Measurements from ENCODE around the gene NFE2L3. TPM values are rescaled to one million over a fixed set of nuclear protein-coding genes. Genes with fewer than 3 reads are reported as not detected.
A peak's percentile ranks its signal among the peaks of the same experiment; 100 is the strongest.
"Not testable (repeated sequence)": the region's sequence is repeated elsewhere in the genome, so short reads cannot be mapped to it uniquely, and the experiment has no call there.

Gene NFE2L3
- total and polyA plus RNA-seq, 2 of the 8 experiments (the other 6 are each of a cell fraction or from before 2014, with no cell fraction given) = 64.9 to 76.5 TPM

DNA sequence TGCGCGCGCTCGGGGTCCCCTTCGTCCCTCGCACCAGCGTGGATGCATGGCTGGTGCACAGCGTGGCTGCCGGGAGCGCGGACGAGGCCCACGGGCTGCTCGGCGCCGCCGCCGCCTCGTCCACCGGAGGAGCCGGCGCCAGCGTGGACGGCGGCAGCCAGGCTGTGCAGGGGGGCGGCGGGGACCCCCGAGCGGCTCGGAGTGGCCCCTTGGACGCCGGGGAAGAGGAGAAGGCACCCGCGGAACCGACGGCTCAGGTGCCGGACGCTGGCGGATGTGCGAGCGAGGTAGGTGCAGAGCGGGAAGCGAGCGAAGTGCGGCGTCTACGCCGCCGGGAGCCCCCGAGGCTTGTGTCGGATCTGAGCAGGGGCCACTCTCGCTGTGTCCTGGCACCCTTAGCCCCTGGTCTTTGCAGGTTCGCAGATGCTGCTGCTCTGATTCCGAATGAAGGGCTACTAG is 813 bp downstream of the NFE2L3 start:
- H3K23ac ChIP-seq (ENCODE audit: insufficient read length) = peak overlapping the region; percentile 36
- peak overlapping the region; percentile 76; the same call in 1 of the 2 replicates for H2BK20ac ChIP-seq (ENCODE audit: low read length)
- H3K4me1 ChIP-seq (replicated peaks in 1 of 4; ENCODE audit: control insufficient read depth in 3 of 4, insufficient read depth in 4 of 4, low read length in 3 of 4) = peaks cover 17 to 34% (median 22%) of the 10 kb centered on the region in 4 experiments
- ChIA-PET POLR2A (ENCODE audit: partially characterized antibody) (interaction anchor here (0.8 to 5.2 kb wide), 16 partner anchors 8 to 212 kb away, joined by 3 to 36 read pairs (median 5); partner anchors contain the start of genes CBX3 and HNRNPA2B1), CTCF (ENCODE audit: partially characterized antibody) (interaction anchor here (0.8 to 2.0 kb wide), 5 partner anchors 14 to 76 kb away, joined by 3 to 12 read pairs (median 4); no protein-coding TSS in a partner anchor)
- H3K23me2 ChIP-seq (ENCODE audit: low read depth, low read length); H4K5ac ChIP-seq (ENCODE audit: insufficient read length, low read depth, low read length); H3K36me3 ChIP-seq (ENCODE audit: control insufficient read depth in 2 of 4, insufficient read depth in 4 of 4, low read length in 3 of 4); H3K27me3 ChIP-seq (replicated peaks in 1 of 4; ENCODE audit: control insufficient read depth in 3 of 4, extremely low read depth in 1 of 4, insufficient read depth in 3 of 4, low read length in 3 of 4); H2AFZ ChIP-seq (ENCODE audit: low read length); FAIRE-seq; H3K9me3 ChIP-seq (ENCODE audit: insufficient read depth in 2 of 2, low read depth in 1 of 2, low read length in 1 of 2); DNase-seq (ENCODE audit: low read depth in 1 of 2, low spot score in 2 of 2); H2BK120ac ChIP-seq (replicated peaks; ENCODE audit: low read depth, low read length): not testable (repeated sequence)
- H4K20me1 ChIP-seq (replicated peaks in 1 of 2; ENCODE audit: control insufficient read depth in 1 of 2, insufficient read depth in 2 of 2, low read length in 2 of 2) = peaks cover 18 to 19% of the 10 kb centered on the region in 2 experiments
- H3K79me2 ChIP-seq (ENCODE audit: control insufficient read depth in 1 of 2, insufficient read depth in 2 of 2, low read length in 2 of 2) = peaks cover 11 to 51% of the 10 kb centered on the region in 2 experiments
- H4K8ac ChIP-seq (ENCODE audit: extremely low read depth, insufficient read depth, low read length) = peak overlapping the region; percentile 73; the same call in 1 of the 2 replicates
- H3K14ac ChIP-seq (ENCODE audit: insufficient read length) = peak overlapping the region; percentile 95
- peaks cover 18% of the 10 kb centered on the region for H3K79me1 ChIP-seq (ENCODE audit: low read depth, low read length)
- peak overlapping the region; percentile 95 for H4K91ac ChIP-seq (replicated peaks; ENCODE audit: insufficient read length, low read length)
- H3K18ac ChIP-seq (ENCODE audit: extremely low read depth, low read length) = peak overlapping the region; percentile 91
- H2BK12ac ChIP-seq (ENCODE audit: low read depth, low read length) = peak overlapping the region; percentile 98
- TF ChIP-seq, protein P1, sequence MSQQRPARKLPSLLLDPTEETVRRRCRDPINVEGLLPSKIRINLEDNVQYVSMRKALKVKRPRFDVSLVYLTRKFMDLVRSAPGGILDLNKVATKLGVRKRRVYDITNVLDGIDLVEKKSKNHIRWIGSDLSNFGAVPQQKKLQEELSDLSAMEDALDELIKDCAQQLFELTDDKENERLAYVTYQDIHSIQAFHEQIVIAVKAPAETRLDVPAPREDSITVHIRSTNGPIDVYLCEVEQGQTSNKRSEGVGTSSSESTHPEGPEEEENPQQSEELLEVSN (IDR thresholded peaks at IDR 0.05) = 0 out of 2 replicates have a peak, but pooled peaks have one; percentile 9
- TF ChIP-seq, protein P2, sequence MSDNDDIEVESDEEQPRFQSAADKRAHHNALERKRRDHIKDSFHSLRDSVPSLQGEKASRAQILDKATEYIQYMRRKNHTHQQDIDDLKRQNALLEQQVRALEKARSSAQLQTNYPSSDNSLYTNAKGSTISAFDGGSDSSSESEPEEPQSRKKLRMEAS (IDR thresholded peaks at IDR 0.05) = peak; percentile 29; the same call in 1 of the 2 replicates
- peak; percentile 51 for TF ChIP-seq KDM4A (IDR thresholded peaks at IDR 0.05; ENCODE audit: low read depth, low read length, severe bottlenecking)
- H3K4ac ChIP-seq (replicated peaks; ENCODE audit: insufficient read length, low read depth, low read length) = peak overlapping the region; percentile 96
- H3K9ac ChIP-seq (replicated peaks in 1 of 4; ENCODE audit: extremely low read depth in 1 of 4, low read depth in 3 of 4, low read length in 3 of 4) = peak overlapping the region; percentile 85 to 90 (median 86)
- H3K56ac ChIP-seq (replicated peaks; ENCODE audit: insufficient read length, low read depth, low read length) = peak overlapping the region; percentile 75
- H2AK5ac ChIP-seq (ENCODE audit: low read depth, low read length) = peak overlapping the region; percentile 99
- H2BK5ac ChIP-seq (ENCODE audit: low read depth, low read length) = peak overlapping the region; percentile 89; the same call in 1 of the 2 replicates
- 1% methylated on average over 19 of the region's 54 CpGs; no CpG with 5 or more reads in 1 of the 2 experiments for WGBS, 2 experiments (ENCODE audit: extremely low coverage in 1 of 2, insufficient coverage in 1 of 2, insufficient read length in 1 of 2, insufficient replicate concordance in 2 of 2, low coverage in 1 of 2, low lambda C conversion rate in 2 of 2, missing lambda C conversion rate in 1 of 2)
- peak overlapping the region; percentile 92; the same call in 1 of the 2 replicates for H2BK15ac ChIP-seq (ENCODE audit: low read length)
- peak overlapping the region; percentile 65 to 99 (median 95) for H3K4me3 ChIP-seq (ENCODE audit: extremely low read depth in 1 of 4, insufficient read depth in 2 of 4, low read depth in 3 of 4, low read length in 4 of 4)
- peak overlapping the region; percentile 91 for H3K27ac ChIP-seq (ENCODE audit: low read depth, low read length)
- H3K4me2 ChIP-seq (ENCODE audit: insufficient read depth in 1 of 2, low read depth in 2 of 2, low read length in 2 of 2) = peak overlapping the region; percentile 98 to 100
